Osteocyte (in vitro differentiated cells): ENCODE data around the gene MDM1. TPM values are rescaled to one million over a fixed set of nuclear protein-coding genes. Genes with fewer than 3 reads are reported as not detected.

Experiments
- DNase-seq: peaks from one replicate; pipeline ENCODE4 v3.0.0; 2021; ENCODE audit warnings: mixed read lengths; ENCODE audit not compliant: unreplicated experiment; ENCODE audit errors: extremely low spot score
- H3K27ac Mint-ChIP-seq: one replicate; pipeline ENCODE4 v1.8.0; 2021; ENCODE audit warnings: mild to moderate bottlenecking, mixed read lengths; ENCODE audit not compliant: unreplicated experiment
- H3K27me3 Mint-ChIP-seq: one replicate; pipeline ENCODE4 v1.8.0; 2021; ENCODE audit warnings: mixed read lengths; ENCODE audit not compliant: unreplicated experiment
- H3K36me3 Mint-ChIP-seq: one replicate; pipeline ENCODE4 v1.8.0; 2021; ENCODE audit warnings: mixed read lengths; ENCODE audit not compliant: unreplicated experiment
- H3K4me1 Mint-ChIP-seq: one replicate; pipeline ENCODE4 v1.8.0; 2021; ENCODE audit warnings: mixed read lengths; ENCODE audit not compliant: unreplicated experiment
- H3K4me3 Mint-ChIP-seq: one replicate; pipeline ENCODE4 v1.8.0; 2021; ENCODE audit warnings: mild to moderate bottlenecking, moderate library complexity, mixed read lengths; ENCODE audit not compliant: unreplicated experiment
- H3K9me3 Mint-ChIP-seq: one replicate; pipeline ENCODE4 v1.8.0; 2021; ENCODE audit warnings: mixed read lengths; ENCODE audit not compliant: unreplicated experiment
- total RNA-seq: library from RNA; stranded (reverse); gene quantifications from 2 replicates; pipeline ENCODE4 v1.2.1, GENCODE V29; 2021
- TF ChIP-seq, protein P1 (sequence below): fragments of 200-600 bp; sonication (generic); IDR thresholded peaks from 2 replicates; pipeline ENCODE4 v1.5.0; 2021; ENCODE audit warnings: antibody characterized with exemption, mild to moderate bottlenecking, moderate library complexity

MDM1 gene
- total RNA-seq, 1 donor from 2014 or later = 10.9 TPM

DNA sequence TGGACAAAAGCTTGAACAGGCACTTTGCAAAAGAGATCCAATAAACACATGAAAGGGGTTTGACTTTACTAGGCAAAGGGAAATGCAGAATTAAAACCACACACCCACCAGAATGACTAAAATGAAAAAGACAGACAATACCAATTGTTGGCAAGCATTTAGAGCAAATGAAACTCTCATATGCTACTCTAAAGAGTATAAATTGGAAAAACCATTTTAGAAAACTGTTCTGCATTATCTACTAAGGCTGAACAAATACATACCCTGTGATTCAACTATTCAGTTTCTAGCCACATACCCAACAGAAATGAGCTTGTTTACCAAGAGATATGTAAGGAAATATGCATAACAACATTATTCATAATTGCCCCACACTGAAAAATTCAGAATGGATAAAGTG, 70.3 kb downstream of the MDM1 start:
- Mint-ChIP-seq H3K27ac (no peak overlapping the region), H3K9me3 (no peaks in the 10 kb centered on the region), H3K36me3 (no peaks in the 10 kb centered on the region), H3K27me3 (peaks cover 4% of the 10 kb centered on the region), H3K4me3 (no peak overlapping the region), H3K4me1 (peaks cover 17% of the 10 kb centered on the region)
- TF ChIP-seq, protein P1, sequence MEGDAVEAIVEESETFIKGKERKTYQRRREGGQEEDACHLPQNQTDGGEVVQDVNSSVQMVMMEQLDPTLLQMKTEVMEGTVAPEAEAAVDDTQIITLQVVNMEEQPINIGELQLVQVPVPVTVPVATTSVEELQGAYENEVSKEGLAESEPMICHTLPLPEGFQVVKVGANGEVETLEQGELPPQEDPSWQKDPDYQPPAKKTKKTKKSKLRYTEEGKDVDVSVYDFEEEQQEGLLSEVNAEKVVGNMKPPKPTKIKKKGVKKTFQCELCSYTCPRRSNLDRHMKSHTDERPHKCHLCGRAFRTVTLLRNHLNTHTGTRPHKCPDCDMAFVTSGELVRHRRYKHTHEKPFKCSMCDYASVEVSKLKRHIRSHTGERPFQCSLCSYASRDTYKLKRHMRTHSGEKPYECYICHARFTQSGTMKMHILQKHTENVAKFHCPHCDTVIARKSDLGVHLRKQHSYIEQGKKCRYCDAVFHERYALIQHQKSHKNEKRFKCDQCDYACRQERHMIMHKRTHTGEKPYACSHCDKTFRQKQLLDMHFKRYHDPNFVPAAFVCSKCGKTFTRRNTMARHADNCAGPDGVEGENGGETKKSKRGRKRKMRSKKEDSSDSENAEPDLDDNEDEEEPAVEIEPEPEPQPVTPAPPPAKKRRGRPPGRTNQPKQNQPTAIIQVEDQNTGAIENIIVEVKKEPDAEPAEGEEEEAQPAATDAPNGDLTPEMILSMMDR = no peak
- DNase-seq = no peak

DNA sequence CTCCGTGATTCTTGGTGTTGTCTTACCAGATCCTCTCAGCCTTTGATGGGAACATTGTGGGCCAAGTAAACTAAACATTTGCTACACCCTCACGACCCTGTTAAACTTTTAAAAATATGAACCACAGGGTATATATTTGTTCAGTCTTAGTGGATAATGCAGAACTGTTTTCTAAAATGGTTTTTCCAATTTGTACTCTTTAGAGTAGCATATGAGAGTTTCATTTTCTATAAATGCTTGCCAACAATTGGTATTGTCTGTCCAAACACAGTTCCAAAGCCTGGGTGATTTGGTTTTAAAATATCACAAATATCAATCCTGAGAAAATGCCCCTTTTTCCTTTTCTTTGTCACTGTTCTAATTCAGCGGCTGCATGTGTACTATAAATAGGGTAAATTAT, 72.0 kb downstream of the MDM1 start:
- H3K9me3 Mint-ChIP-seq = no peaks in the 10 kb centered on the region
- TF ChIP-seq, protein P1 = no peak

DNA sequence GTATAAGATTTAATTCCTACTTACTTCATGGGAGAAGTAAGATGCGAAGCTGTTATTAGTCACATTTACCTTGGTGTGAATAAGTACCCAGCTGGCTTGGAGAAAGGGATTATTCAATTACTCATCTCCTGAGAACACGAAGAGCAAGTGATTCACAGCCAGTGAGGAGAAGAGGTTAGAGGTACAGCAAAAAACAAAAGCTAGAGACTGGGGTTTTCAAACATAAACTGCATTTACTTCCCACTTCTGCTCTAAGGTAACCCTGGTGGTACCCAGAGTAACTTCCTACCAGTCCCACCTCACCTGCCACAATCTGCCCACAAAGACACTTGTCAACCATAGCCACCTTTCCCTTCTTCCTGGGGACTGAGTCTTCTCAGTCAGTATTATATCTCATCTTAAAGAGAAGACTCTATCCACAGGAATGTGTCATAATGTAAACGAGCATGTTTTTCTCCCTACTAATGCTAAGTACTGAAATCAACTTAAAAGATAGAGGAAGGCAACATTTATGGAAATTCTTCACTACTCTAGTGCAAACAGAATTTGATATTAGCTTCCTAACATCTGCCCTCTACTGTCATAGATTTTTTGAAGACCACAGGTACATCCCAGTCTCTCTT, 72.7 kb downstream of the MDM1 start:
- no peak for DNase-seq
- H3K4me3 Mint-ChIP-seq = no peak overlapping the region
- no peaks in the 10 kb centered on the region for H3K9me3 Mint-ChIP-seq

More for the DNA sequence above, 72.0 kb downstream of the MDM1 start:
- H3K27ac Mint-ChIP-seq = no peak overlapping the region
- H3K4me3 Mint-ChIP-seq = no peak overlapping the region
- no peaks in the 10 kb centered on the region for H3K36me3 Mint-ChIP-seq
- DNase-seq = no peak
- H3K27me3 Mint-ChIP-seq = peaks cover 4% of the 10 kb centered on the region
- H3K4me1 Mint-ChIP-seq = peaks cover 14% of the 10 kb centered on the region

GRCh38 chr12:68253504-68253903, 78.7 kb downstream of the MDM1 start, which contains the start of gene IL22:
Gene IL22, minus strand, starts transcription at chr12:68253604. Its CDS starts 156 bp downstream, at chr12:68253448.
- Mint-ChIP-seq H3K36me3 (no peaks in the 10 kb centered on the region), H3K27ac (no peak within 1 kb of the TSS), H3K9me3 (no peaks in the 10 kb centered on the region), H3K27me3 (peaks cover 17% of the 10 kb centered on the region), H3K4me1 (peaks cover 2% of the 10 kb centered on the region), H3K4me3 (no peak within 1 kb of the TSS)
- TF ChIP-seq, protein P1 = no peak
- no peak for DNase-seq

More for the DNA sequence above, 72.7 kb downstream of the MDM1 start:
- Mint-ChIP-seq H3K36me3 (no peaks in the 10 kb centered on the region), H3K27ac (no peak overlapping the region), H3K27me3 (peaks cover 8% of the 10 kb centered on the region), H3K4me1 (peaks cover 8% of the 10 kb centered on the region)
- TF ChIP-seq, protein P1 = no peak

DNA sequence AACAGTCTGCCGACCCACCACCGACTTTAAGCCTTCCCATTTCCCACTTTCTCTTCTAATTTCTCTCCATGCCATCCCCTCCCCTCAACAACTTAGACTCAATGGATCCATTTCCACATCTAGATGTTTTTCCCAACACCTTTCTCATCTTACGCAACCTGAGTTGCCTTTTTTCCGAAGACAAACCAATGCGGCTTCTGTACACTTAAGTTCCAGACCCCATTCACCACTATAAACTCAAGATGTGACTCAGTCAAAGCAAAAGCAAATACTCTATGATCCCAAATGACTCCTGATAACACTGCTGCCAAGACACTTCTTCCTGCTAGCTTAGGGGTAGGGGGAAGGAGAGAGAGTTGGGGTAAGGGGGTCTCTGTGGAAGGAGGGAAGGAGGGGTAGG, 80.1 kb downstream of the MDM1 start:
- no peaks in the 10 kb centered on the region for H3K36me3 Mint-ChIP-seq
- TF ChIP-seq, protein P1 = no peak
- peaks cover 2% of the 10 kb centered on the region for H3K4me1 Mint-ChIP-seq
- H3K27me3 Mint-ChIP-seq = peaks cover 14% of the 10 kb centered on the region
- H3K4me3 Mint-ChIP-seq = no peak overlapping the region
- no peak overlapping the region for H3K27ac Mint-ChIP-seq
- H3K9me3 Mint-ChIP-seq = no peaks in the 10 kb centered on the region
- DNase-seq = no peak
